Right lobe of liver (tissue), 4 donors: ENCODE data around the gene USP48.

Source experiments
- CTCF ChIP-seq, 4 donors: fragments of 200-600 bp in 3 of 4; fragments of 450-650 bp in 1 of 4; IDR thresholded peaks; one replicate each; pipeline versions ENCODE4 v1.5.1 to v1.8.0; 2016 to 2022; ENCODE audit warnings: antibody characterized with exemption in 4 of 4, mild to moderate bottlenecking in 2 of 4
- POLR2A ChIP-seq: fragments of 450-650 bp; IDR thresholded peaks from one replicate; pipeline ENCODE4 v1.6.1; 2017; ENCODE audit warnings: antibody characterized with exemption, mild to moderate bottlenecking
- donor health status: DM: no; HTN: no; CAD: no.
- donor health status: DM: no; HTN: no; CAD: no.
- donor health status: DM: no; HTN: yes; CAD: no.

- TF ChIP-seq CTCF (IDR thresholded peaks at IDR 0.05): no peak
- TF ChIP-seq POLR2A: no peak
Measured at GRCh38 chr1:21653744-21654100, 129.2 kb downstream of the USP48 start.
